H1 (cell line): ENCODE data around the gene CRYBG1. TPM values are rescaled to one million over a fixed set of nuclear protein-coding genes. Genes with fewer than 3 reads are reported as not detected.

Experiments used
- CTCF ChIA-PET: fragments of 300-600 bp; sonication (Branson Sonifier 250); formaldehyde crosslinking; loops from one replicate; lab custom pipeline; 2021; ENCODE audit not compliant: partially characterized antibody; lab: Charles Lee
- POLR2A ChIA-PET: fragments of 300-600 bp; sonication (Branson Sonifier 250); formaldehyde crosslinking; loops from one replicate; lab custom pipeline; 2021; ENCODE audit warnings: inconsistent platforms; ENCODE audit not compliant: partially characterized antibody; lab: Charles Lee
- DNase-seq, 2 experiments: peaks; one replicate each; pipeline versions ENCODE4 v3.0.0 to v3.0.0-alpha.2; 2010 to 2022; ENCODE audit warnings: low spot score in 2 of 2, low read depth in 1 of 2, mixed read lengths in 1 of 2
- FAIRE-seq: peaks from 2 replicates; lab custom pipeline; 2011; peaks lifted over from hg19 to GRCh38; lab: Jason Lieb, UNC
- H2AFZ ChIP-seq: 2 replicates; pipeline ENCODE4 v1.8.1; 2012; ENCODE audit warnings: low read length, inconsistent platforms
- H2AK5ac ChIP-seq: 2 replicates; pipeline ENCODE4 v1.6.1; 2013; ENCODE audit warnings: low read depth, low read length
- H2BK120ac ChIP-seq: replicated peaks from 2 replicates; pipeline ENCODE3; 2013; ENCODE audit warnings: low read depth, low read length, inconsistent platforms
- H2BK12ac ChIP-seq: 2 replicates; pipeline ENCODE4 v1.6.1; 2013; ENCODE audit warnings: low read depth, low read length
- H2BK15ac ChIP-seq: 2 replicates; pipeline ENCODE4 v1.6.1; 2013; ENCODE audit warnings: low read length
- H2BK20ac ChIP-seq: 2 replicates; pipeline ENCODE4 v1.6.1; 2013; ENCODE audit warnings: low read length
- H2BK5ac ChIP-seq: 2 replicates; pipeline ENCODE4 v1.6.1; 2013; ENCODE audit warnings: low read depth, low read length
- H3K14ac ChIP-seq: 2 replicates; pipeline ENCODE4 v1.6.1; 2013; ENCODE audit warnings: inconsistent platforms; ENCODE audit not compliant: insufficient read length
- H3K18ac ChIP-seq: 2 replicates; pipeline ENCODE4 v1.6.1; 2013; ENCODE audit warnings: low read length; ENCODE audit errors: extremely low read depth
- H3K23ac ChIP-seq: 2 replicates; pipeline ENCODE4 v1.6.1; 2013; ENCODE audit warnings: inconsistent platforms; ENCODE audit not compliant: insufficient read length
- H3K23me2 ChIP-seq: 2 replicates; pipeline ENCODE4 v1.6.1; 2013; ENCODE audit warnings: low read depth, low read length
- H3K27ac ChIP-seq: 2 replicates; pipeline ENCODE4 v1.6.1; 2011; ENCODE audit warnings: low read depth, low read length, inconsistent platforms
- H3K27me3 ChIP-seq, 4 experiments: replicated peaks in 1 of 4; 1 replicate in 1 of 4; 2 replicates in 3 of 4; pipeline versions ENCODE4 v1.6.1 to v1.8.1; 2011 to 2013; ENCODE audit warnings: low read length in 3 of 4, mild to moderate bottlenecking in 3 of 4, inconsistent platforms in 2 of 4, mixed read lengths in 2 of 4, moderate library complexity in 1 of 4; ENCODE audit not compliant: control insufficient read depth in 3 of 4, insufficient read depth in 3 of 4; ENCODE audit errors: extremely low read depth in 1 of 4
- H3K36me3 ChIP-seq, 4 experiments: 2 replicates each; pipeline versions ENCODE4 v1.6.1 to v1.8.1; 2011 to 2013; ENCODE audit warnings: mild to moderate bottlenecking in 4 of 4, low read length in 3 of 4, moderate library complexity in 2 of 4, control low read depth in 1 of 4, inconsistent platforms in 1 of 4; ENCODE audit not compliant: insufficient read depth in 4 of 4, control insufficient read depth in 2 of 4
- H3K4ac ChIP-seq: replicated peaks from 2 replicates; pipeline ENCODE3; 2013; ENCODE audit warnings: low read length, low read depth, mixed read lengths, inconsistent platforms; ENCODE audit not compliant: insufficient read length
- H3K4me1 ChIP-seq, 4 experiments: replicated peaks in 1 of 4; 1 replicate in 1 of 4; 2 replicates in 3 of 4; pipeline versions ENCODE4 v1.6.1 to v1.8.1; 2011 to 2013; ENCODE audit warnings: low read length in 3 of 4, inconsistent platforms in 2 of 4, mixed read lengths in 1 of 4; ENCODE audit not compliant: insufficient read depth in 4 of 4, control insufficient read depth in 3 of 4
- H3K4me2 ChIP-seq, 2 experiments: 2 replicates each; pipeline versions ENCODE4 v1.6.1 to v1.8.1; 2011 to 2013; ENCODE audit warnings: low read depth in 2 of 2, low read length in 2 of 2, control low read depth in 1 of 2, inconsistent platforms in 1 of 2, mild to moderate bottlenecking in 1 of 2; ENCODE audit not compliant: insufficient read depth in 1 of 2
- H3K4me3 ChIP-seq, 4 experiments: fragments of 200-600, 300-600 bp in 1 of 4; sonication (generic), shearing (Covaris generic), sonication (Bioruptor Twin) in 1 of 4; 2 replicates each; pipeline versions ENCODE4 v1.5.1 to v1.8.1; 2011 to 2016; ENCODE audit warnings: low read length in 4 of 4, low read depth in 3 of 4, control low read depth in 2 of 4, inconsistent platforms in 2 of 4, mild to moderate bottlenecking in 2 of 4, mixed read lengths in 1 of 4, moderate library complexity in 1 of 4; ENCODE audit not compliant: insufficient read depth in 2 of 4; ENCODE audit errors: extremely low read depth in 1 of 4
- H3K56ac ChIP-seq: replicated peaks from 2 replicates; pipeline ENCODE3; 2013; ENCODE audit warnings: low read depth, mild to moderate bottlenecking, mixed read lengths, low read length, inconsistent platforms; ENCODE audit not compliant: insufficient read length
- H3K79me1 ChIP-seq: 2 replicates; pipeline ENCODE4 v1.6.1; 2013; ENCODE audit warnings: low read depth, low read length, control low read depth
- H3K79me2 ChIP-seq, 2 experiments: 2 replicates each; pipeline versions ENCODE4 v1.6.1 to v1.8.1; 2012 to 2013; ENCODE audit warnings: low read length in 2 of 2, mild to moderate bottlenecking in 2 of 2, inconsistent platforms in 1 of 2; ENCODE audit not compliant: insufficient read depth in 2 of 2, control insufficient read depth in 1 of 2
- H3K9ac ChIP-seq, 4 experiments: replicated peaks in 1 of 4; 1 replicate in 1 of 4; 2 replicates in 3 of 4; pipeline versions ENCODE4 v1.6.1 to v1.8.1; 2011 to 2013; ENCODE audit warnings: low read depth in 3 of 4, low read length in 3 of 4, control low read depth in 2 of 4, mild to moderate bottlenecking in 2 of 4, moderate library complexity in 2 of 4, inconsistent platforms in 1 of 4; ENCODE audit errors: extremely low read depth in 1 of 4
- H3K9me3 ChIP-seq, 2 experiments: 2 replicates each; pipeline versions ENCODE4 v1.6.1 to v1.8.1; 2012 to 2013; ENCODE audit warnings: mild to moderate bottlenecking in 2 of 2, moderate library complexity in 2 of 2, control low read depth in 1 of 2, inconsistent platforms in 1 of 2, low read depth in 1 of 2, low read length in 1 of 2, mixed read lengths in 1 of 2; ENCODE audit not compliant: insufficient read depth in 2 of 2
- H4K20me1 ChIP-seq, 2 experiments: replicated peaks in 1 of 2; 2 replicates each; pipeline versions ENCODE3 to v1.8.1; 2011 to 2013; ENCODE audit warnings: inconsistent platforms in 2 of 2, low read length in 2 of 2, mild to moderate bottlenecking in 1 of 2; ENCODE audit not compliant: insufficient read depth in 2 of 2, control insufficient read depth in 1 of 2
- H4K5ac ChIP-seq: 2 replicates; pipeline ENCODE4 v1.6.1; 2013; ENCODE audit warnings: low read length, low read depth, mixed read lengths, inconsistent platforms; ENCODE audit not compliant: insufficient read length
- H4K8ac ChIP-seq: 2 replicates; pipeline ENCODE4 v1.8.0; 2013; ENCODE audit warnings: mild to moderate bottlenecking, moderate library complexity, low read length, inconsistent platforms; ENCODE audit not compliant: insufficient read depth; ENCODE audit errors: extremely low read depth
- H4K91ac ChIP-seq: replicated peaks from 2 replicates; pipeline ENCODE3; 2013; ENCODE audit warnings: low read length, mixed read lengths, inconsistent platforms; ENCODE audit not compliant: insufficient read length
- ATF2 ChIP-seq: IDR thresholded peaks from 2 replicates; pipeline ENCODE4 v1.6.1; 2012; ENCODE audit warnings: low read length, inconsistent platforms
- FOSL1 ChIP-seq: IDR thresholded peaks from 2 replicates; pipeline ENCODE4 v1.6.1; 2011; ENCODE audit warnings: mild to moderate bottlenecking, low read depth, low read length, moderate library complexity; ENCODE audit not compliant: insufficient read depth
- GABPA ChIP-seq: IDR thresholded peaks from 2 replicates; pipeline ENCODE4 v1.6.1; 2011; ENCODE audit warnings: mild to moderate bottlenecking, low read length, moderate library complexity, borderline replicate concordance; ENCODE audit not compliant: insufficient read depth
- HDAC6 ChIP-seq: IDR thresholded peaks from one replicate; pipeline ENCODE4 v1.7.1; 2012; ENCODE audit warnings: low read depth, mild to moderate bottlenecking, inconsistent platforms, low read length, moderate library complexity
- JUN ChIP-seq: IDR thresholded peaks from 2 replicates; pipeline ENCODE4 v1.6.1; 2011; ENCODE audit warnings: low read depth, mild to moderate bottlenecking, improper control_type of control experiment, low read length
- KDM5A ChIP-seq: fragments of 200-600 bp; IDR thresholded peaks from 2 replicates; pipeline ENCODE4 v1.7.1; 2012; ENCODE audit warnings: mild to moderate bottlenecking, low read length, inconsistent platforms, mixed read lengths
- MAFK ChIP-seq: IDR thresholded peaks from 2 replicates; pipeline ENCODE4 v1.6.1; 2012; ENCODE audit warnings: low read depth, mild to moderate bottlenecking, improper control_type of control experiment, low read length
- SIN3A ChIP-seq, 2 experiments: IDR thresholded peaks in 1 of 2; conservative IDR thresholded peaks in 1 of 2; 2 replicates each; pipeline ENCODE4 v1.6.1; 2011 to 2012; ENCODE audit warnings: low read length in 2 of 2, improper control_type of control experiment in 1 of 2, low read depth in 1 of 2, mild to moderate bottlenecking in 1 of 2
- WGBS, 2 experiments: shearing (Covaris generic) in 1 of 2; methylation state at CpG; one replicate each; pipeline versions ENCODE4 v1.1.6 to v1.1.7; 2013 to 2015; ENCODE audit warnings: low lambda C conversion rate in 2 of 2, mixed read lengths in 2 of 2, inconsistent platforms in 1 of 2, low coverage in 1 of 2, missing lambda C conversion rate in 1 of 2; ENCODE audit not compliant: insufficient replicate concordance in 2 of 2, insufficient coverage in 1 of 2, insufficient read length in 1 of 2; ENCODE audit errors: extremely low coverage in 1 of 2, missing lambda C conversion rate in 1 of 2; 5-methylcytosine and 5-hydroxymethylcytosine counted together
- polyA plus RNA-seq, 7 experiments: library from polyadenylated mRNA; depleted of rRNA in 3 of 7; stranded (reverse) in 5 of 7; unstranded in 2 of 7; fragments of >200 nt in 5 of 7; fragments of 200-250 nt in 2 of 7; gene quantifications; 1 replicate in 5 of 7; 2 replicates in 1 of 7; 4 replicates in 1 of 7; pipeline versions ENCODE4 v1.2.1 to v1.2.3, GENCODE V29; 2011 to 2013; ENCODE audit warnings: missing spikeins in 2 of 7, mixed read lengths in 2 of 7
- total RNA-seq: library from RNA; stranded (reverse); fragmentation: NEBNext Ultra II Directional; extraction: Animal tissue kit (Norgen Biotek cat#: 25700); gene quantifications from 2 replicates; pipeline ENCODE4 v1.2.1, GENCODE V29; 2021

CRYBG1 gene
- total and polyA plus RNA-seq, 2 of the 8 experiments (the other 6 are each of a cell fraction or from before 2014, with no cell fraction given) = 2.2 to 11.6 TPM

- no peak for TF ChIP-seq HDAC6
- no peak for TF ChIP-seq JUN
- TF ChIP-seq ATF2 = no peak
- no peak for TF ChIP-seq SIN3A (conservative IDR thresholded peaks at IDR 0.05 in 1 of 2, IDR thresholded peaks at IDR 0.05 in 1 of 2; ENCODE audit: low read depth in 1 of 2, low read length in 2 of 2)
- no peak for TF ChIP-seq GABPA
- TF ChIP-seq FOSL1 = no peak
- no peak for TF ChIP-seq KDM5A
- no peak for TF ChIP-seq MAFK
- no peaks in the 10 kb centered on the region; a peak in 1 of 8 replicates for H3K36me3 ChIP-seq
- H4K5ac ChIP-seq = no peak overlapping the region
- H2BK12ac ChIP-seq = no peak overlapping the region
- H3K9me3 ChIP-seq = no peaks in the 10 kb centered on the region
- H3K9ac ChIP-seq = no peak overlapping the region
- no peak overlapping the region for H3K27ac ChIP-seq
- H2AFZ ChIP-seq = no peak overlapping the region
- H4K20me1 ChIP-seq = peaks cover 0 to 2% of the 10 kb centered on the region in 2 experiments
- H3K4me2 ChIP-seq = no peak overlapping the region
- no peak overlapping the region for H3K4me3 ChIP-seq
- H3K14ac ChIP-seq = no peak overlapping the region
- no peak overlapping the region for H3K4ac ChIP-seq
- H3K79me2 ChIP-seq = no peaks in the 10 kb centered on the region
- DNase-seq (no peak), FAIRE-seq (no peak)
- H3K23me2 ChIP-seq = no peaks in the 10 kb centered on the region
- 22% methylated on average over 1 of the region's 1 CpG; no CpG with 5 or more reads in 1 of the 2 experiments for WGBS, 2 experiments
- H3K4me1 ChIP-seq = no peaks in the 10 kb centered on the region
- no peak overlapping the region for H4K91ac ChIP-seq
- no peak overlapping the region for H2BK5ac ChIP-seq
- H2AK5ac ChIP-seq = no peak overlapping the region
- H3K56ac ChIP-seq = no peak overlapping the region
- H3K79me1 ChIP-seq = no peaks in the 10 kb centered on the region
- H3K23ac ChIP-seq = no peak overlapping the region
- H2BK15ac ChIP-seq = no peak overlapping the region
- H2BK120ac ChIP-seq = no peak overlapping the region
- CTCF ChIA-PET = interaction anchor here (2.5 kb wide), 1 partner anchor 19 kb away, joined by 8 read pairs; the partner anchor contains the start of gene CRYBG1
- H3K27me3 ChIP-seq = no peaks in the 10 kb centered on the region
- no peak overlapping the region for H3K18ac ChIP-seq
- H4K8ac ChIP-seq = no peak overlapping the region
- POLR2A ChIA-PET = no interaction called here
- H2BK20ac ChIP-seq = no peak overlapping the region
Measured at GRCh38 chr6:106380407-106380806, 19.9 kb downstream of the CRYBG1 start.
